ENCODE results near the gene ZNF654.
"Not testable (repeated sequence)": the region's sequence is repeated elsewhere in the genome, so short reads cannot be mapped to it uniquely, and the experiment has no call there.

The ZNF654 gene

GRCh38 chr3:88168171-88168570 is 109.1 kb downstream of the ZNF654 start:
- no peaks in the 10 kb centered on the region for H4K20me1 ChIP-seq (ENCODE audit: insufficient read depth, low read length, poor library complexity, severe bottlenecking)
- H3K9me3 ChIP-seq (ENCODE audit: insufficient read depth, low read depth, low read length) = no peaks in the 10 kb centered on the region
- no peaks in the 10 kb centered on the region for H3K36me3 ChIP-seq (ENCODE audit: insufficient read depth, low read length)
- no peak overlapping the region for H3K4me2 ChIP-seq (ENCODE audit: low read depth, low read length, poor library complexity, severe bottlenecking)
- no peaks in the 10 kb centered on the region for H3K4me1 ChIP-seq (ENCODE audit: insufficient read depth, low read length, poor library complexity, severe bottlenecking)
- TF ChIP-seq, protein P1, sequence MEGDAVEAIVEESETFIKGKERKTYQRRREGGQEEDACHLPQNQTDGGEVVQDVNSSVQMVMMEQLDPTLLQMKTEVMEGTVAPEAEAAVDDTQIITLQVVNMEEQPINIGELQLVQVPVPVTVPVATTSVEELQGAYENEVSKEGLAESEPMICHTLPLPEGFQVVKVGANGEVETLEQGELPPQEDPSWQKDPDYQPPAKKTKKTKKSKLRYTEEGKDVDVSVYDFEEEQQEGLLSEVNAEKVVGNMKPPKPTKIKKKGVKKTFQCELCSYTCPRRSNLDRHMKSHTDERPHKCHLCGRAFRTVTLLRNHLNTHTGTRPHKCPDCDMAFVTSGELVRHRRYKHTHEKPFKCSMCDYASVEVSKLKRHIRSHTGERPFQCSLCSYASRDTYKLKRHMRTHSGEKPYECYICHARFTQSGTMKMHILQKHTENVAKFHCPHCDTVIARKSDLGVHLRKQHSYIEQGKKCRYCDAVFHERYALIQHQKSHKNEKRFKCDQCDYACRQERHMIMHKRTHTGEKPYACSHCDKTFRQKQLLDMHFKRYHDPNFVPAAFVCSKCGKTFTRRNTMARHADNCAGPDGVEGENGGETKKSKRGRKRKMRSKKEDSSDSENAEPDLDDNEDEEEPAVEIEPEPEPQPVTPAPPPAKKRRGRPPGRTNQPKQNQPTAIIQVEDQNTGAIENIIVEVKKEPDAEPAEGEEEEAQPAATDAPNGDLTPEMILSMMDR (conservative IDR thresholded peaks at IDR 0.05; ENCODE audit: low read length) = no peak
- no peak overlapping the region for H3K9ac ChIP-seq (ENCODE audit: low read depth, low read length, poor library complexity, severe bottlenecking)
- no peaks in the 10 kb centered on the region for H3K27me3 ChIP-seq (ENCODE audit: insufficient read depth, low read length, poor library complexity, severe bottlenecking)
- H3K4me3 ChIP-seq (ENCODE audit: low read length, poor library complexity, severe bottlenecking) = no peak overlapping the region
- no peaks in the 10 kb centered on the region for H3K9me2 ChIP-seq (replicated peaks; ENCODE audit: low read depth, low read length)
- no peaks in the 10 kb centered on the region for H3K79me2 ChIP-seq (ENCODE audit: insufficient read depth, low read length)
- H2AFZ ChIP-seq (ENCODE audit: low read length) = no peak overlapping the region
- H3F3A ChIP-seq (ENCODE audit: low read depth) = no peaks in the 10 kb centered on the region

GRCh38 chr3:88180398-88180999 is 121.4 kb downstream of the ZNF654 start:
- Histone ChIP-seq H2AFZ (ENCODE audit: low read length) (no peak overlapping the region), H3K9ac (ENCODE audit: low read depth, low read length, poor library complexity, severe bottlenecking) (no peak overlapping the region), H3K27me3 (ENCODE audit: insufficient read depth, low read length, poor library complexity, severe bottlenecking) (no peaks in the 10 kb centered on the region), H3K9me2 (replicated peaks; ENCODE audit: low read depth, low read length) (no peaks in the 10 kb centered on the region), H3K79me2 (ENCODE audit: insufficient read depth, low read length) (no peaks in the 10 kb centered on the region), H3K4me1 (ENCODE audit: insufficient read depth, low read length, poor library complexity, severe bottlenecking) (no peaks in the 10 kb centered on the region), H3K4me3 (ENCODE audit: low read length, poor library complexity, severe bottlenecking) (no peak overlapping the region), H3F3A (ENCODE audit: low read depth) (no peaks in the 10 kb centered on the region), H4K20me1 (ENCODE audit: insufficient read depth, low read length, poor library complexity, severe bottlenecking) (no peaks in the 10 kb centered on the region), H3K36me3 (ENCODE audit: insufficient read depth, low read length) (no peaks in the 10 kb centered on the region), H3K9me3 (ENCODE audit: insufficient read depth, low read depth, low read length) (no peaks in the 10 kb centered on the region), H3K4me2 (ENCODE audit: low read depth, low read length, poor library complexity, severe bottlenecking) (no peak overlapping the region)
- TF ChIP-seq EZH2phosphoT487 (IDR thresholded peaks at IDR 0.05; ENCODE audit: borderline replicate concordance) = no peak
- TF ChIP-seq, protein P1 (conservative IDR thresholded peaks at IDR 0.05; ENCODE audit: low read length) = peak; percentile 75

GRCh38 chr3:88182165-88182918 is 123.3 kb downstream of the ZNF654 start:
- not testable (repeated sequence) for H3K9ac ChIP-seq (ENCODE audit: low read depth, low read length, poor library complexity, severe bottlenecking); H2AFZ ChIP-seq (ENCODE audit: low read length); H3K4me1 ChIP-seq (ENCODE audit: insufficient read depth, low read length, poor library complexity, severe bottlenecking); H4K20me1 ChIP-seq (ENCODE audit: insufficient read depth, low read length, poor library complexity, severe bottlenecking); H3K9me3 ChIP-seq (ENCODE audit: insufficient read depth, low read depth, low read length); H3K9me2 ChIP-seq (replicated peaks; ENCODE audit: low read depth, low read length); H3K27me3 ChIP-seq (ENCODE audit: insufficient read depth, low read length, poor library complexity, severe bottlenecking); H3F3A ChIP-seq (ENCODE audit: low read depth); H3K79me2 ChIP-seq (ENCODE audit: insufficient read depth, low read length); H3K4me3 ChIP-seq (ENCODE audit: low read length, poor library complexity, severe bottlenecking); H3K4me2 ChIP-seq (ENCODE audit: low read depth, low read length, poor library complexity, severe bottlenecking); H3K36me3 ChIP-seq (ENCODE audit: insufficient read depth, low read length)

- Histone ChIP-seq H4K20me1 (ENCODE audit: insufficient read depth, low read length, poor library complexity, severe bottlenecking) (no peaks in the 10 kb centered on the region), H3K4me2 (ENCODE audit: low read depth, low read length, poor library complexity, severe bottlenecking) (no peak overlapping the region), H3F3A (ENCODE audit: low read depth) (no peaks in the 10 kb centered on the region), H3K4me1 (ENCODE audit: insufficient read depth, low read length, poor library complexity, severe bottlenecking) (no peaks in the 10 kb centered on the region), H3K79me2 (ENCODE audit: insufficient read depth, low read length) (no peaks in the 10 kb centered on the region), H3K27me3 (ENCODE audit: insufficient read depth, low read length, poor library complexity, severe bottlenecking) (no peaks in the 10 kb centered on the region), H2AFZ (ENCODE audit: low read length) (no peak overlapping the region), H3K9ac (ENCODE audit: low read depth, low read length, poor library complexity, severe bottlenecking) (no peak overlapping the region), H3K9me2 (replicated peaks; ENCODE audit: low read depth, low read length) (no peaks in the 10 kb centered on the region), H3K36me3 (ENCODE audit: insufficient read depth, low read length) (no peaks in the 10 kb centered on the region), H3K9me3 (ENCODE audit: insufficient read depth, low read depth, low read length) (no peaks in the 10 kb centered on the region), H3K4me3 (ENCODE audit: low read length, poor library complexity, severe bottlenecking) (no peak overlapping the region)
- no peak for TF ChIP-seq EZH2phosphoT487 (IDR thresholded peaks at IDR 0.05; ENCODE audit: borderline replicate concordance)
- TF ChIP-seq, protein P1 (conservative IDR thresholded peaks at IDR 0.05; ENCODE audit: low read length) = no peak
Observed at GRCh38 chr3:88188436-88188835, 129.4 kb downstream of the ZNF654 start.

All from Loucy (cell line).